NOMO-1 treated with DMSO at 0.1 percent for 48 hours (cell line): Measurements from ENCODE around the gene TAL2.

ENCODE experiments used
- DNase-seq: peaks from one replicate; lab custom pipeline; 2025; ENCODE audit not compliant: unreplicated experiment; lab: John Stamatoyannopoulos, UW

Gene TAL2

GRCh38 chr9:105706156-105706555 lies 43.9 kb downstream of the TAL2 start:
- no peak for DNase-seq

GRCh38 chr9:105708405-105708804 lies 46.1 kb downstream of the TAL2 start:
- DNase-seq, result no peak

- no peak for DNase-seq
Measured at GRCh38 chr9:105710638-105711037, 48.4 kb downstream of the TAL2 start.

GRCh38 chr9:105711867-105712266 lies 49.6 kb downstream of the TAL2 start:
- DNase-seq, result no peak

GRCh38 chr9:105712297-105712696 lies 50.0 kb downstream of the TAL2 start:
- no peak for DNase-seq
